Measurements from ENCODE around the gene CCDC17.

- no peak for TF ChIP-seq CTCF (IDR thresholded peaks at IDR 0.05)
- TF ChIP-seq POLR2A (IDR thresholded peaks at IDR 0.05) = no peak
These were observed 19.5 kb upstream of the CCDC17 start for GRCh38 chr1:45643321-45643720.
